Vagina (tissue), 2 donors: ENCODE measurements around the gene VSTM4.

Experiments used
- POLR2A ChIP-seq, 2 donors: fragments of 450-650 bp; IDR thresholded peaks; one replicate each; pipeline ENCODE4 v1.6.1; 2017; ENCODE audit warnings: antibody characterized with exemption in 2 of 2, mild to moderate bottlenecking in 2 of 2, moderate library complexity in 2 of 2
- TF ChIP-seq, protein P1 (sequence below), 3 experiments: fragments of 450-650 bp in 2 of 3; fragments of 200-600 bp in 1 of 3; sonication (generic) in 1 of 3; IDR thresholded peaks; one replicate each; pipeline ENCODE4 v1.5.1; 2017 to 2019; ENCODE audit warnings: antibody characterized with exemption in 3 of 3, mild to moderate bottlenecking in 2 of 3, moderate library complexity in 2 of 3

GRCh38 chr10:49015700-49016099, 99.6 kb downstream of the VSTM4 start:
- TF ChIP-seq, protein P1, sequence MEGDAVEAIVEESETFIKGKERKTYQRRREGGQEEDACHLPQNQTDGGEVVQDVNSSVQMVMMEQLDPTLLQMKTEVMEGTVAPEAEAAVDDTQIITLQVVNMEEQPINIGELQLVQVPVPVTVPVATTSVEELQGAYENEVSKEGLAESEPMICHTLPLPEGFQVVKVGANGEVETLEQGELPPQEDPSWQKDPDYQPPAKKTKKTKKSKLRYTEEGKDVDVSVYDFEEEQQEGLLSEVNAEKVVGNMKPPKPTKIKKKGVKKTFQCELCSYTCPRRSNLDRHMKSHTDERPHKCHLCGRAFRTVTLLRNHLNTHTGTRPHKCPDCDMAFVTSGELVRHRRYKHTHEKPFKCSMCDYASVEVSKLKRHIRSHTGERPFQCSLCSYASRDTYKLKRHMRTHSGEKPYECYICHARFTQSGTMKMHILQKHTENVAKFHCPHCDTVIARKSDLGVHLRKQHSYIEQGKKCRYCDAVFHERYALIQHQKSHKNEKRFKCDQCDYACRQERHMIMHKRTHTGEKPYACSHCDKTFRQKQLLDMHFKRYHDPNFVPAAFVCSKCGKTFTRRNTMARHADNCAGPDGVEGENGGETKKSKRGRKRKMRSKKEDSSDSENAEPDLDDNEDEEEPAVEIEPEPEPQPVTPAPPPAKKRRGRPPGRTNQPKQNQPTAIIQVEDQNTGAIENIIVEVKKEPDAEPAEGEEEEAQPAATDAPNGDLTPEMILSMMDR (IDR thresholded peaks at IDR 0.05) = no peak
- no peak for TF ChIP-seq POLR2A (IDR thresholded peaks at IDR 0.05)
